ENCODE measurements around the gene TARP.

DNA sequence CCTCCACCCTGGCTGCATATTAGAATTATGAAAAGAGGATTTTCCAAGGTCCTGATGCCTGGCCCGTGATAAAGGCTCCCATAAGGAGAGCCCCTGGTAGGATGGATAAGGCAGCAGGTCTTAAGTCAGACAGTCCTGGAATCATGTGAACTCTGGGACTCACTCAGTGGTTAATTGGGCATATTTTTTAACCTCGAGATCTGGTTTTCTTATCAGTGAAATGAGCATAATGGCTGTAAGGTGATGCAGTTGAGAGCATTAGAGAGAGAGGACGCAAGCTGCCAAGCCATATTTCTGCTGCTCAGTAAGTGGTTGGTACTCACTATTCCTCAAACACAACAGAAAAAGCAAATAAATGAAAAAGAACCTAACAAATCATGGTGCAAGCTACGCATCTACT, 37.8 kb downstream of the TARP start:
- no peak for TF ChIP-seq POLR2AphosphoS5 (IDR thresholded peaks at IDR 0.05; ENCODE audit: low read depth, low read length)
- TF ChIP-seq, protein P1, sequence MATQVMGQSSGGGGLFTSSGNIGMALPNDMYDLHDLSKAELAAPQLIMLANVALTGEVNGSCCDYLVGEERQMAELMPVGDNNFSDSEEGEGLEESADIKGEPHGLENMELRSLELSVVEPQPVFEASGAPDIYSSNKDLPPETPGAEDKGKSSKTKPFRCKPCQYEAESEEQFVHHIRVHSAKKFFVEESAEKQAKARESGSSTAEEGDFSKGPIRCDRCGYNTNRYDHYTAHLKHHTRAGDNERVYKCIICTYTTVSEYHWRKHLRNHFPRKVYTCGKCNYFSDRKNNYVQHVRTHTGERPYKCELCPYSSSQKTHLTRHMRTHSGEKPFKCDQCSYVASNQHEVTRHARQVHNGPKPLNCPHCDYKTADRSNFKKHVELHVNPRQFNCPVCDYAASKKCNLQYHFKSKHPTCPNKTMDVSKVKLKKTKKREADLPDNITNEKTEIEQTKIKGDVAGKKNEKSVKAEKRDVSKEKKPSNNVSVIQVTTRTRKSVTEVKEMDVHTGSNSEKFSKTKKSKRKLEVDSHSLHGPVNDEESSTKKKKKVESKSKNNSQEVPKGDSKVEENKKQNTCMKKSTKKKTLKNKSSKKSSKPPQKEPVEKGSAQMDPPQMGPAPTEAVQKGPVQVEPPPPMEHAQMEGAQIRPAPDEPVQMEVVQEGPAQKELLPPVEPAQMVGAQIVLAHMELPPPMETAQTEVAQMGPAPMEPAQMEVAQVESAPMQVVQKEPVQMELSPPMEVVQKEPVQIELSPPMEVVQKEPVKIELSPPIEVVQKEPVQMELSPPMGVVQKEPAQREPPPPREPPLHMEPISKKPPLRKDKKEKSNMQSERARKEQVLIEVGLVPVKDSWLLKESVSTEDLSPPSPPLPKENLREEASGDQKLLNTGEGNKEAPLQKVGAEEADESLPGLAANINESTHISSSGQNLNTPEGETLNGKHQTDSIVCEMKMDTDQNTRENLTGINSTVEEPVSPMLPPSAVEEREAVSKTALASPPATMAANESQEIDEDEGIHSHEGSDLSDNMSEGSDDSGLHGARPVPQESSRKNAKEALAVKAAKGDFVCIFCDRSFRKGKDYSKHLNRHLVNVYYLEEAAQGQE (IDR thresholded peaks at IDR 0.05; ENCODE audit: low read depth, low read length) = no peak
- TF ChIP-seq ELF1 (IDR thresholded peaks at IDR 0.05) = no peak
